ENCODE measurements around the gene NCR1.

DNA sequence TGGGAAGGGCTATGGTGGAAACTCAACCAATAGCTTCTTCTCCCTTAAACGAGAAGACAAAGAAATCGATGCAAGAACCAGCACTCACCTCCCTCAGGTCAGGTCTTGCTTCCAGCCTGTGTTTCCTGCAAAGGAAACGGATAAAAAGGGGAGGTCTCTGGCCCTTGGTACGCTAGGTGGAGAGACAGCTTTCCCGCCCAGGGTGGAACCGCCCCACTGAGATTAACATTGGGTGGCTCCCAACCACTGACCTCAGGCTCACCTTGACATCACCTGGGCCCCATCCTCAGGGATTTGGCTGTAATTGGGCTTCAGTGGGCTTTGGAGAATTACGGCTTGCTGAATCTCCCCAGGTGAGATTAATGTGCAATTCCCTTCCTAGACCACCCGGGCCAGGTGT lies 41.4 kb downstream of the NCR1 start, which contains the start of gene NLRP7:
- no peak for TF ChIP-seq POLR2A (IDR thresholded peaks at IDR 0.05)
- TF ChIP-seq, protein P1, sequence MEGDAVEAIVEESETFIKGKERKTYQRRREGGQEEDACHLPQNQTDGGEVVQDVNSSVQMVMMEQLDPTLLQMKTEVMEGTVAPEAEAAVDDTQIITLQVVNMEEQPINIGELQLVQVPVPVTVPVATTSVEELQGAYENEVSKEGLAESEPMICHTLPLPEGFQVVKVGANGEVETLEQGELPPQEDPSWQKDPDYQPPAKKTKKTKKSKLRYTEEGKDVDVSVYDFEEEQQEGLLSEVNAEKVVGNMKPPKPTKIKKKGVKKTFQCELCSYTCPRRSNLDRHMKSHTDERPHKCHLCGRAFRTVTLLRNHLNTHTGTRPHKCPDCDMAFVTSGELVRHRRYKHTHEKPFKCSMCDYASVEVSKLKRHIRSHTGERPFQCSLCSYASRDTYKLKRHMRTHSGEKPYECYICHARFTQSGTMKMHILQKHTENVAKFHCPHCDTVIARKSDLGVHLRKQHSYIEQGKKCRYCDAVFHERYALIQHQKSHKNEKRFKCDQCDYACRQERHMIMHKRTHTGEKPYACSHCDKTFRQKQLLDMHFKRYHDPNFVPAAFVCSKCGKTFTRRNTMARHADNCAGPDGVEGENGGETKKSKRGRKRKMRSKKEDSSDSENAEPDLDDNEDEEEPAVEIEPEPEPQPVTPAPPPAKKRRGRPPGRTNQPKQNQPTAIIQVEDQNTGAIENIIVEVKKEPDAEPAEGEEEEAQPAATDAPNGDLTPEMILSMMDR (IDR thresholded peaks at IDR 0.05), result no peak
- no peak for TF ChIP-seq POLR2AphosphoS5 (IDR thresholded peaks at IDR 0.05)

Data from prostate gland (tissue), 2 donors.